Calu3 (cell line): Measurements from ENCODE around the gene CST3. TPM values are rescaled to one million over a fixed set of nuclear protein-coding genes. Genes with fewer than 3 reads are reported as not detected.

ENCODE experiments used
- BruUV-seq: library from RNA; stranded (reverse); fragments of 400-500 nt; replicated peaks from 2 replicates; lab custom pipeline; 2021; lab: Mats Ljungman, UMichigan
- CTCF ChIA-PET: fragments of 300-600 bp; sonication (Branson Sonifier 250); formaldehyde crosslinking; loops from one replicate; lab custom pipeline; 2022; ENCODE audit warnings: antibody characterized with exemption; lab: Charles Lee
- DNase-seq: peaks from one replicate; pipeline ENCODE4 v3.0.0; 2022
- H3K27ac Mint-ChIP-seq: one replicate; pipeline ENCODE4 v1.8.0; 2022; ENCODE audit warnings: mixed read lengths; ENCODE audit not compliant: unreplicated experiment
- H3K27me3 Mint-ChIP-seq: one replicate; pipeline ENCODE4 v1.8.0; 2022; ENCODE audit warnings: mixed read lengths; ENCODE audit not compliant: unreplicated experiment
- H3K36me3 Mint-ChIP-seq: one replicate; pipeline ENCODE4 v1.8.0; 2022; ENCODE audit warnings: mild to moderate bottlenecking, moderate library complexity, mixed read lengths; ENCODE audit not compliant: insufficient read depth, unreplicated experiment
- H3K4me1 Mint-ChIP-seq: one replicate; pipeline ENCODE4 v1.8.0; 2022; ENCODE audit warnings: mild to moderate bottlenecking, low read depth, mixed read lengths; ENCODE audit not compliant: unreplicated experiment
- H3K4me3 Mint-ChIP-seq: one replicate; pipeline ENCODE4 v1.8.0; 2022; ENCODE audit warnings: mild to moderate bottlenecking, low read depth, moderate library complexity, mixed read lengths; ENCODE audit not compliant: unreplicated experiment
- H3K9me3 Mint-ChIP-seq: one replicate; pipeline ENCODE4 v1.8.0; 2022; ENCODE audit warnings: low read depth, mixed read lengths; ENCODE audit not compliant: unreplicated experiment
- CTCF ChIP-seq: fragments of 200-600 bp; IDR thresholded peaks from one replicate; pipeline ENCODE4 v1.8.0; 2022; ENCODE audit warnings: antibody characterized with exemption; ENCODE audit not compliant: unreplicated experiment
- intact Hi-C: fragments of 100-400 bp; cut with micrococcal nuclease; formaldehyde crosslinking; loops from one replicate; pipeline ENCODE4 v1.10.0; 2022; ENCODE audit not compliant: unreplicated experiment
- total RNA-seq: library from RNA; stranded (reverse); gene quantifications from 2 replicates; pipeline ENCODE4 v1.2.3, GENCODE V29; 2022

CST3 gene
- total RNA-seq, 1 experiment from 2014 or later: 95.7 TPM

- intact Hi-C loops: no loop called here
- no peaks in the 10 kb centered on the region for H3K36me3 Mint-ChIP-seq
- no peak for TF ChIP-seq CTCF
- no TSS peak for BruUV-seq
- H3K4me1 Mint-ChIP-seq: peaks cover 18% of the 10 kb centered on the region
- no peaks in the 10 kb centered on the region for H3K9me3 Mint-ChIP-seq
- no peaks in the 10 kb centered on the region for H3K27me3 Mint-ChIP-seq
- DNase-seq: no peak
- peak overlapping the region; percentile 43 for H3K27ac Mint-ChIP-seq
- CTCF ChIA-PET: no interaction called here
- H3K4me3 Mint-ChIP-seq: no peak overlapping the region
Measured at GRCh38 chr20:23584434-23585199, 53.1 kb downstream of the CST3 start.

Other genes with a start within 250 kb of the CST3 start
- 4.6 and 4.8 TPM in 2 replicates for gene NAPB, start 216.5 kb downstream of the CST3 start, total RNA-seq
- gene CSTL1, start 198.3 kb downstream of the CST3 start, total RNA-seq: not detected in 2 replicates
- not detected in 2 replicates for gene CST11, start 185.1 kb downstream of the CST3 start, total RNA-seq
- gene CST8, start 146.8 kb downstream of the CST3 start, total RNA-seq: not detected in 2 replicates
- gene CST9L, start 69.5 kb downstream of the CST3 start, total RNA-seq: not detected in 2 replicates
- gene CST9, start 32.0 kb downstream of the CST3 start, total RNA-seq: not detected in 2 replicates
- not detected in 2 replicates for gene CST4, start 51.1 kb upstream of the CST3 start, total RNA-seq
- gene CST1, start 113.0 kb upstream of the CST3 start, total RNA-seq: 0.69 and 1.2 TPM in 2 replicates
- gene CST2, start 188.8 kb upstream of the CST3 start, total RNA-seq: not detected in 2 replicates
- not detected in 2 replicates for gene CST5, start 241.8 kb upstream of the CST3 start, total RNA-seq